Fibroblast of lung (primary cell): ENCODE data around the gene CAPN2. TPM values are rescaled to one million over a fixed set of nuclear protein-coding genes. Genes with fewer than 3 reads are reported as not detected.

ENCODE experiments used
- DNase-seq, 2 donors: peaks; one replicate each; pipeline versions ENCODE4 v3.0.0 to v3.0.0-alpha.2; 2010; ENCODE audit warnings: low read depth in 2 of 2
- H2AFZ ChIP-seq: 2 replicates; pipeline ENCODE4 v1.5.1; 2012; ENCODE audit warnings: low read length, control low read depth, inconsistent platforms
- H3K27ac ChIP-seq: 2 replicates; pipeline ENCODE4 v1.5.1; 2011; ENCODE audit warnings: low read length, control low read depth; ENCODE audit not compliant: insufficient read depth
- H3K27me3 ChIP-seq: 2 replicates; pipeline ENCODE4 v1.5.1; 2011; ENCODE audit warnings: mild to moderate bottlenecking, low read length; ENCODE audit not compliant: control insufficient read depth, insufficient read depth
- H3K36me3 ChIP-seq: 2 replicates; pipeline ENCODE4 v1.5.1; 2011; ENCODE audit warnings: low read length; ENCODE audit not compliant: control insufficient read depth, insufficient read depth
- H3K4me1 ChIP-seq: 2 replicates; pipeline ENCODE4 v1.5.1; 2011; ENCODE audit warnings: low read length; ENCODE audit not compliant: control insufficient read depth, insufficient read depth; ENCODE audit errors: extremely low read depth
- H3K4me2 ChIP-seq: 2 replicates; pipeline ENCODE4 v1.5.1; 2011; ENCODE audit warnings: low read length, control low read depth; ENCODE audit not compliant: insufficient read depth; ENCODE audit errors: extremely low read depth
- H3K4me3 ChIP-seq, 4 experiments: fragments of 200-600 bp in 1 of 4; sonication (generic) in 1 of 4; replicated peaks in 1 of 4; 2 replicates each; pipeline ENCODE4 v1.5.1; 2011 to 2016; ENCODE audit warnings: low read length in 4 of 4, low read depth in 3 of 4, mild to moderate bottlenecking in 3 of 4, control low read depth in 2 of 4, inconsistent platforms in 1 of 4, mixed read lengths in 1 of 4; ENCODE audit not compliant: insufficient read depth in 1 of 4; ENCODE audit errors: control extremely low read depth in 1 of 4
- H3K79me2 ChIP-seq: 2 replicates; pipeline ENCODE4 v1.5.1; 2012; ENCODE audit warnings: mild to moderate bottlenecking, low read length, inconsistent platforms; ENCODE audit not compliant: control insufficient read depth, insufficient read depth
- H3K9ac ChIP-seq: 2 replicates; pipeline ENCODE4 v1.5.1; 2011; ENCODE audit warnings: mild to moderate bottlenecking, low read length, control low read depth; ENCODE audit not compliant: insufficient read depth
- H3K9me3 ChIP-seq: 2 replicates; pipeline ENCODE4 v1.5.1; 2012; ENCODE audit warnings: low read depth, low read length; ENCODE audit not compliant: control insufficient read depth, insufficient read depth
- H4K20me1 ChIP-seq: 2 replicates; pipeline ENCODE4 v1.5.1; 2011; ENCODE audit warnings: low read length; ENCODE audit not compliant: control insufficient read depth, insufficient read depth; ENCODE audit errors: extremely low read depth
- EZH2 ChIP-seq: IDR thresholded peaks from 2 replicates; pipeline ENCODE4 v1.5.1; 2012; ENCODE audit warnings: low read length, control low read depth, mild to moderate bottlenecking; ENCODE audit errors: missing control alignments
- polyA plus RNA-seq, 2 donors: library from polyadenylated mRNA; depleted of rRNA in 1 of 2; stranded (reverse) in 1 of 2; unstranded in 1 of 2; fragments of >200 nt; gene quantifications; 2 replicates each; pipeline ENCODE4 v1.2.1, GENCODE V29; 2011 to 2012; ENCODE audit warnings: missing spikeins in 1 of 2
- total RNA-seq: library from RNA; depleted of rRNA; stranded (reverse); fragments of >200 nt; gene quantifications from 2 replicates; pipeline ENCODE4 v1.2.1, GENCODE V29; 2014
- TF ChIP-seq, protein P1 (sequence below), 2 donors: IDR thresholded peaks in 1 of 2; conservative IDR thresholded peaks in 1 of 2; 1 replicate in 1 of 2; 2 replicates in 1 of 2; pipeline ENCODE4 v1.5.1; 2011 to 2012; ENCODE audit warnings: low read length in 2 of 2, control low read depth in 1 of 2, inconsistent platforms in 1 of 2, low read depth in 1 of 2, mild to moderate bottlenecking in 1 of 2

The CAPN2 gene
- total and polyA plus RNA-seq, 2 donors (not counting 1 experiment from before 2014, with no cell fraction given): 387 to 488 TPM

DNA sequence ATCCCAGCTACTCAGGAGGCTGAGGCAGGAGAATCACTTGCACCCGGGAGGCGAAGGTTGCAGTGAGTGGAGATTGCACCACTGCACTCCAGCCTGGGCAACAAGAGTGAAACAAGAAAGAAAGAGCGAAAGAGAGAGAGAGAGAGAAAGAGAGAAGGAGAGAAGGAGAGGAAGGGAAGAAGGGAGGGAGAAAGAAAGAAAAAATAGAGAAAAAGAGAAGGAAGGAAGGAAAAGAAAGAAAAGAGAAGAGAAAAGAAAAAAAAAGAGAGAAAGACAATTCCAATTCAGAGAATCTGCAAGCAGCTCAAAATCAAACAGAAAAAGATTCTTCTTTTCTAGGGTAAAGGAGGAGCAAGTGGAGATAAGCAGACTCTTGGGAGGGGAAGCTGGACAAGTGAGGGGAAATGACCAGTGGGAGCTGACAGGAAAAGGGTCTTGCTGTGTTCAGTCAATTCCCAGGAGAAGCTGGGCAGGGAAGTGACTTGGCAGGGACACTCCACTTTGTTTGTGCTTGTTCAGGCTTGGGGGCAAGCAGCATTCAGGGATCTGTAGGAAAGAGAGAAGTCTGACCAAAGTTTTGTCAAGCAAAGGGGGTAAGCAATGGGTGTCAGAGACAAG, 3.6 kb upstream of the CAPN2 start:
- no peaks in the 10 kb centered on the region for H3K36me3 ChIP-seq
- no peak for DNase-seq
- H3K4me3 ChIP-seq: no peak overlapping the region
- no peaks in the 10 kb centered on the region for H3K9me3 ChIP-seq
- peaks cover 14% of the 10 kb centered on the region for H3K79me2 ChIP-seq
- no peaks in the 10 kb centered on the region for H4K20me1 ChIP-seq
- peaks cover 43% of the 10 kb centered on the region for H3K4me1 ChIP-seq
- H3K4me2 ChIP-seq: no peak overlapping the region
- no peak for TF ChIP-seq EZH2
- TF ChIP-seq, protein P1, sequence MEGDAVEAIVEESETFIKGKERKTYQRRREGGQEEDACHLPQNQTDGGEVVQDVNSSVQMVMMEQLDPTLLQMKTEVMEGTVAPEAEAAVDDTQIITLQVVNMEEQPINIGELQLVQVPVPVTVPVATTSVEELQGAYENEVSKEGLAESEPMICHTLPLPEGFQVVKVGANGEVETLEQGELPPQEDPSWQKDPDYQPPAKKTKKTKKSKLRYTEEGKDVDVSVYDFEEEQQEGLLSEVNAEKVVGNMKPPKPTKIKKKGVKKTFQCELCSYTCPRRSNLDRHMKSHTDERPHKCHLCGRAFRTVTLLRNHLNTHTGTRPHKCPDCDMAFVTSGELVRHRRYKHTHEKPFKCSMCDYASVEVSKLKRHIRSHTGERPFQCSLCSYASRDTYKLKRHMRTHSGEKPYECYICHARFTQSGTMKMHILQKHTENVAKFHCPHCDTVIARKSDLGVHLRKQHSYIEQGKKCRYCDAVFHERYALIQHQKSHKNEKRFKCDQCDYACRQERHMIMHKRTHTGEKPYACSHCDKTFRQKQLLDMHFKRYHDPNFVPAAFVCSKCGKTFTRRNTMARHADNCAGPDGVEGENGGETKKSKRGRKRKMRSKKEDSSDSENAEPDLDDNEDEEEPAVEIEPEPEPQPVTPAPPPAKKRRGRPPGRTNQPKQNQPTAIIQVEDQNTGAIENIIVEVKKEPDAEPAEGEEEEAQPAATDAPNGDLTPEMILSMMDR (conservative IDR thresholded peaks at IDR 0.05 in 1 of 2, IDR thresholded peaks at IDR 0.05 in 1 of 2; ENCODE audit: low read depth in 1 of 2, low read length in 2 of 2): no peak
- no peak overlapping the region for H2AFZ ChIP-seq
- H3K9ac ChIP-seq: no peak overlapping the region
- H3K27me3 ChIP-seq: no peaks in the 10 kb centered on the region
- H3K27ac ChIP-seq: peak overlapping the region; percentile 26

DNA sequence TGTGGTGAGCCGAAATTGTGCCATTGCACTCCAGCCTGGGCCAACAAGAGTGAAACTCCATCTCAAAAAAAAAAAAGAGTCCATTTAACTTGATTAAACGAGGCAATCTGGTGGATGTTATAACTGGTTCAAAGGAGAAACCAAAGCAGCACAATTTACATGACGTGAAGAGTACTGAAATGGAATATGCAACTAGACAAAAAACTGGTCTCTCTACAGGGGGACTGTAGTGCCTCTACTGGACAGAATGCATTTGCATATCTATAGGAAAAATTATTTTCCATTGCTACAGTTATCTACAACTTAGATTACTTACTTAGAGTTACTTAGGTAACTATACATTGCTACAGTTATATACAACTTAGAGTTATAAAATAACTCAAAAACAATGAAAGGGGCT, 2.7 kb upstream of the CAPN2 start:
- TF ChIP-seq, protein P1 (conservative IDR thresholded peaks at IDR 0.05 in 1 of 2, IDR thresholded peaks at IDR 0.05 in 1 of 2; ENCODE audit: low read depth in 1 of 2, low read length in 2 of 2): peak; percentile 61 to 77
- no peak for TF ChIP-seq EZH2
- H3K36me3 ChIP-seq: peaks cover 4% of the 10 kb centered on the region
- H3K27ac ChIP-seq: no peak overlapping the region
- no peaks in the 10 kb centered on the region for H3K27me3 ChIP-seq
- no peak overlapping the region for H3K4me2 ChIP-seq
- H3K4me1 ChIP-seq: peaks cover 43% of the 10 kb centered on the region
- H3K9ac ChIP-seq: no peak overlapping the region
- H3K4me3 ChIP-seq: no peak overlapping the region
- no peaks in the 10 kb centered on the region for H4K20me1 ChIP-seq
- peak in 1 of 2 donors; percentile 78 for DNase-seq
- H3K79me2 ChIP-seq: peaks cover 22% of the 10 kb centered on the region
- H2AFZ ChIP-seq: no peak overlapping the region
- H3K9me3 ChIP-seq: no peaks in the 10 kb centered on the region

DNA sequence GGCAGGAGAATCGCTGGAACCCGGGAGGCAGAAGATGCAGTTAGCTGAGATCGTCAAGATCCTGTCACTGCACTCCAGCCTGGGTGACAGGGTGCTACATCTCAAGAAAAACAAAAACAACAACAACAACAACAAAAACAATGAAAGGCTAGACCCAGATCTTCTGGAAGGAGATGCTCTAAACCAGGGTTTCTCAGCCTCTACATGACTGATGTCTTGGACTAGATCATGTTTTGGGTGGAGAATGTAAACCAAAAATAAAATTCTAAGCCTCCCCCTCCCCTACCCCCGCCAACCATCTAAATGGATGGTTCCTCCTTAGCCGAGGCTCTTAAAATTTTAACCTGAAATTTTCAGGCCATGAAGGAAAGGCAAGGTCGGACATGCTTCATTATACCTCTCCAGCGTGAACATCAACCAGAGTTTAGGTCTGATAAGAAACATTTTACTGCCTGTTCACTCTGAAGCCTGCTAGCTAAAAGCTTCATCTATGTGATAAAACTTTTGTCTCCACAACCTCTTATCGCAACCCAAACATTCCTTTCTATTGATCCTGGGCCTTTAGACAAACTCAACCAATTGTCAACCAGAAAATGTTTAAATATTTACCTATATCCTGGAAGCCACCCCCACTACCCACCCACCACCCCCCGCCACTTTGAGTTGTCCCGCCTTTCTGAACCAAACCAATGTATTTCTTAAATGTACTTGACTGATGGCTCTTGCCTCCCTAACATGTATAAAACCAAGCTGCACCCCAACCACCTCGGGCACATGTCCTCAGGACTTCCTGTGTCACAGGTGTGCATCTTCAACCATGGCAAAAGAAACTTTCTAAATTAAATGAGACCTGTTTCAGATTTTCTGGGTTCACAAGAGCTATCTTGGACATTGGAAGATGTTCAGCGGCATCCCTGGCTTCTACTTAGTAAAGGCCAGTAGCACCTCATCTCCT, 1.9 kb upstream of the CAPN2 start:
- TF ChIP-seq, protein P1 (conservative IDR thresholded peaks at IDR 0.05 in 1 of 2, IDR thresholded peaks at IDR 0.05 in 1 of 2; ENCODE audit: low read depth in 1 of 2, low read length in 2 of 2): no peak
- TF ChIP-seq EZH2: no peak
- no peak for DNase-seq
- H3K27ac ChIP-seq: no peak overlapping the region
- H2AFZ ChIP-seq: no peak overlapping the region
- H3K4me3 ChIP-seq: no peak overlapping the region
- no peaks in the 10 kb centered on the region for H4K20me1 ChIP-seq
- H3K36me3 ChIP-seq: peaks cover 4% of the 10 kb centered on the region
- H3K9me3 ChIP-seq: no peaks in the 10 kb centered on the region
- no peak overlapping the region for H3K4me2 ChIP-seq
- H3K79me2 ChIP-seq: peaks cover 31% of the 10 kb centered on the region
- no peak overlapping the region for H3K9ac ChIP-seq
- no peaks in the 10 kb centered on the region for H3K27me3 ChIP-seq
- peaks cover 40% of the 10 kb centered on the region for H3K4me1 ChIP-seq
